Body of pancreas (tissue), 4 donors: ENCODE measurements around the gene SLC5A8.

Experiments
- CTCF ChIP-seq, 7 experiments: fragments of 450-650 bp in 4 of 7; fragments of 200-600 bp in 3 of 7; sonication (generic) in 3 of 7; IDR thresholded peaks; one replicate each; pipeline ENCODE4 v1.5.1; 2016 to 2019; ENCODE audit warnings: antibody characterized with exemption in 7 of 7
- POLR2A ChIP-seq, 3 donors: fragments of 450-650 bp; IDR thresholded peaks; one replicate each; pipeline ENCODE4 v1.6.1; 2016; ENCODE audit warnings: antibody characterized with exemption in 3 of 3, mild to moderate bottlenecking in 2 of 3

GRCh38 chr12:101221301-101221700 is 11.3 kb upstream of the SLC5A8 start:
- TF ChIP-seq POLR2A (IDR thresholded peaks at IDR 0.05) (no peak), CTCF (IDR thresholded peaks at IDR 0.05) (no peak)
